Stomach (tissue), 9 donors: ENCODE measurements around the gene PYGO2. TPM values are rescaled to one million over a fixed set of nuclear protein-coding genes. Genes with fewer than 3 reads are reported as not detected.

Experiments used
- DNase-seq, 2 donors: peaks; one replicate each; pipeline versions ENCODE4 v3.0.0 to v3.0.0-alpha.2; 2013 to 2019
- H3K27ac ChIP-seq, 5 donors: fragments of 200-600 bp in 4 of 5; sonication (generic) in 4 of 5; one replicate each; pipeline ENCODE4 v1.5.1; 2013 to 2019; ENCODE audit warnings: mild to moderate bottlenecking in 1 of 5, moderate library complexity in 1 of 5
- H3K27me3 ChIP-seq, 3 donors: fragments of 200-600 bp; sonication (generic); one replicate each; pipeline ENCODE4 v1.5.1; 2017 to 2019; ENCODE audit warnings: mixed run types in 1 of 3
- H3K36me3 ChIP-seq, 4 donors: fragments of 200-600 bp; sonication (generic); 1 replicate in 3 of 4; 2 replicates in 1 of 4; pipeline ENCODE4 v1.5.1; 2016 to 2019
- H3K4me1 ChIP-seq, 4 donors: fragments of 200-600 bp; sonication (generic); one replicate each; pipeline ENCODE4 v1.5.1; 2016 to 2019
- H3K4me3 ChIP-seq, 4 donors: fragments of 200-600 bp; sonication (generic) in 3 of 4; one replicate each; pipeline ENCODE4 v1.5.1; 2016 to 2019; ENCODE audit warnings: mild to moderate bottlenecking in 1 of 4
- H3K9me3 ChIP-seq, 4 donors: fragments of 200-600 bp; sonication (generic); one replicate each; pipeline ENCODE4 v1.5.1; 2016 to 2019
- EP300 ChIP-seq: sonication (generic); formaldehyde crosslinking; IDR thresholded peaks from one replicate; pipeline ENCODE4 v1.6.1; 2017; ENCODE audit warnings: antibody characterized with exemption
- POLR2A ChIP-seq, 4 donors: fragments of 450-650 bp; IDR thresholded peaks; one replicate each; pipeline ENCODE4 v1.6.1; 2016; ENCODE audit warnings: antibody characterized with exemption in 4 of 4, control low read depth in 2 of 4, mild to moderate bottlenecking in 1 of 4, moderate library complexity in 1 of 4
- POLR2AphosphoS5 ChIP-seq, 3 donors: sonication (generic); formaldehyde crosslinking; IDR thresholded peaks; one replicate each; pipeline ENCODE4 v1.6.1; 2016; ENCODE audit warnings: antibody characterized with exemption in 3 of 3
- WGBS, 5 donors: extraction: QIAGEN DNeasy Blood & Tissue Kit in 3 of 5; methylation state at CpG; one replicate each; pipeline versions ENCODE4 v1.1.5 to v1.1.7; 2013 to 2018; 5-methylcytosine and 5-hydroxymethylcytosine counted together
- intact Hi-C: fragments of 100-400 bp; cut with DNase I; formaldehyde crosslinking; loops from one replicate; pipeline ENCODE4 v1.15.1; 2023; ENCODE audit warnings: low total_unique reads
- polyA plus RNA-seq, 3 donors: library from polyadenylated mRNA; stranded (reverse); fragments of 200-250 nt; gene quantifications; one replicate each; pipeline ENCODE4 v1.2.3, GENCODE V29; 2013
- total RNA-seq, 5 donors: library from RNA; depleted of rRNA; stranded (reverse); fragments of >200 nt; gene quantifications; one replicate each; pipeline versions ENCODE4 v1.1.0 to v1.2.3, GENCODE V29; 2014 to 2016
- TF ChIP-seq, protein P1 (sequence below), 7 experiments: fragments of 450-650 bp in 4 of 7; fragments of 200-600 bp in 3 of 7; sonication (generic) in 3 of 7; IDR thresholded peaks; one replicate each; pipeline ENCODE4 v1.5.1; 2016 to 2019; ENCODE audit warnings: antibody characterized with exemption in 7 of 7, control low read depth in 2 of 7, mild to moderate bottlenecking in 1 of 7
- donor health status: healthy with polysubstance abuse.
- donor health status: Bipolar disorder and iron deficiency.
- donor health status: healthy.

PYGO2 gene
- total and polyA plus RNA-seq, 8 donors, result 8.1 to 75.3 (median 19.7) TPM

- 31 to 50% (median 41%) methylated on average over 20 to 22 of the region's 22 CpGs for WGBS, 5 donors
- Histone ChIP-seq H3K36me3 (peaks cover 30 to 51% (median 44%) of the 10 kb centered on the region in 4 donors), H3K27ac (peak overlapping the region; percentile 82 to 100 (median 99)), H3K9me3 (no peaks in the 10 kb centered on the region), H3K27me3 (no peaks in the 10 kb centered on the region), H3K4me1 (peaks cover 41 to 76% (median 71%) of the 10 kb centered on the region in 4 donors), H3K4me3 (peak overlapping the region; percentile 42 to 64 (median 43))
- peak in 1 of 2 donors; percentile 57 for DNase-seq
- no peak for TF ChIP-seq POLR2AphosphoS5 (IDR thresholded peaks at IDR 0.05)
- intact Hi-C loops, result loop anchor here (10.0 kb wide), 1 partner anchor 45 kb away; no protein-coding TSS in a partner anchor
These were observed 8.4 kb upstream of the PYGO2 start for GRCh38 chr1:154969860-154970452.

DNA sequence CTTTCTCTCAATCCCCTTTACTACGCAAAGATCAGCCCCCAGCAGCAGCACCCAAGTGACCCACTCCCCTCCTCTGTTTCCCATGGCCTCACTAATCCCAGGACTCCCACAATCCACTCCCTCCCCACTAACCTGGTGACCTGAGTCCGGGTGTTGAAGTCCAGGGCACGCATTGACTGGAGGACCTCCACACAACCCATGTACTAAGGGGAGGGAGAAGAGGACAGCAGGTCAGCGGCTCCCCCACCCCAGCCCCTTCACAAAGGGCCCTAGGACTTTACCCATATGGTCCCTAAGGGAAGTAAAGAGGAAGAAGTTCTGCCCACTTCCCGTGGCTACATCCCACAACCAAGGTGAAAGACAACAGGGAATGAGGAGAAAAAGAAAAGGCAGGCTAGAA lies 7.7 kb upstream of the PYGO2 start:
- intact Hi-C loops, result loop anchor here (10.0 kb wide), 1 partner anchor 46 kb away; no protein-coding TSS in a partner anchor
- no peak for DNase-seq
- TF ChIP-seq, protein P1, sequence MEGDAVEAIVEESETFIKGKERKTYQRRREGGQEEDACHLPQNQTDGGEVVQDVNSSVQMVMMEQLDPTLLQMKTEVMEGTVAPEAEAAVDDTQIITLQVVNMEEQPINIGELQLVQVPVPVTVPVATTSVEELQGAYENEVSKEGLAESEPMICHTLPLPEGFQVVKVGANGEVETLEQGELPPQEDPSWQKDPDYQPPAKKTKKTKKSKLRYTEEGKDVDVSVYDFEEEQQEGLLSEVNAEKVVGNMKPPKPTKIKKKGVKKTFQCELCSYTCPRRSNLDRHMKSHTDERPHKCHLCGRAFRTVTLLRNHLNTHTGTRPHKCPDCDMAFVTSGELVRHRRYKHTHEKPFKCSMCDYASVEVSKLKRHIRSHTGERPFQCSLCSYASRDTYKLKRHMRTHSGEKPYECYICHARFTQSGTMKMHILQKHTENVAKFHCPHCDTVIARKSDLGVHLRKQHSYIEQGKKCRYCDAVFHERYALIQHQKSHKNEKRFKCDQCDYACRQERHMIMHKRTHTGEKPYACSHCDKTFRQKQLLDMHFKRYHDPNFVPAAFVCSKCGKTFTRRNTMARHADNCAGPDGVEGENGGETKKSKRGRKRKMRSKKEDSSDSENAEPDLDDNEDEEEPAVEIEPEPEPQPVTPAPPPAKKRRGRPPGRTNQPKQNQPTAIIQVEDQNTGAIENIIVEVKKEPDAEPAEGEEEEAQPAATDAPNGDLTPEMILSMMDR (IDR thresholded peaks at IDR 0.05), result no peak
- no peak for TF ChIP-seq EP300
- no peak for TF ChIP-seq POLR2AphosphoS5 (IDR thresholded peaks at IDR 0.05)
- no peak for TF ChIP-seq POLR2A (IDR thresholded peaks at IDR 0.05)
- H3K27me3 ChIP-seq, result no peaks in the 10 kb centered on the region
- WGBS, 5 donors, result 50 to 70% (median 61%) methylated on average over 5 of the region's 5 CpGs
- H3K9me3 ChIP-seq, result no peaks in the 10 kb centered on the region
- peak overlapping the region; percentile 12 to 100 (median 99) for H3K27ac ChIP-seq
- peaks cover 30 to 58% (median 51%) of the 10 kb centered on the region in 4 donors for H3K36me3 ChIP-seq
- peaks cover 41 to 80% (median 78%) of the 10 kb centered on the region in 4 donors for H3K4me1 ChIP-seq
- peak overlapping the region; percentile 42 to 64 (median 43) for H3K4me3 ChIP-seq

DNA sequence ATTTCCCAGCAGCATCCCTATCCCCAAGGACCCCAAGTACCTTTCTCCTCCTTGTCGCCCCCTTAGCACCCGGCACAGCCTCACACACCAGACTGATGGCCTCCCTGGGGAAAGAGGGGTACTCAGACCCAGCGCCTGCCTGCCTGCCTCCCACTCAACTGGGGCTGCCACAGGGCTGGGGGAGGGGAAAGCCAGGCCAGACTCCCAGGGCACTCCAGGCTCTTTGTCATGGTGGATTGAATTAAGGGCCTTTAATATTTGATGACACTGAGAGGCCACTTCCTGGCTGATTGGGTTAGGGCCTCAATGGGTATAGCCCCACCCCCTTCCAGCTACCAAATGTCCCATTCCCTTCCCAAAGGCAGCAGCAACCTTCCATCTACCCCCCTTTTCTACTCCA lies 7.1 kb upstream of the PYGO2 start:
- H3K4me1 ChIP-seq, result peaks cover 41 to 85% (median 80%) of the 10 kb centered on the region in 4 donors

DNA sequence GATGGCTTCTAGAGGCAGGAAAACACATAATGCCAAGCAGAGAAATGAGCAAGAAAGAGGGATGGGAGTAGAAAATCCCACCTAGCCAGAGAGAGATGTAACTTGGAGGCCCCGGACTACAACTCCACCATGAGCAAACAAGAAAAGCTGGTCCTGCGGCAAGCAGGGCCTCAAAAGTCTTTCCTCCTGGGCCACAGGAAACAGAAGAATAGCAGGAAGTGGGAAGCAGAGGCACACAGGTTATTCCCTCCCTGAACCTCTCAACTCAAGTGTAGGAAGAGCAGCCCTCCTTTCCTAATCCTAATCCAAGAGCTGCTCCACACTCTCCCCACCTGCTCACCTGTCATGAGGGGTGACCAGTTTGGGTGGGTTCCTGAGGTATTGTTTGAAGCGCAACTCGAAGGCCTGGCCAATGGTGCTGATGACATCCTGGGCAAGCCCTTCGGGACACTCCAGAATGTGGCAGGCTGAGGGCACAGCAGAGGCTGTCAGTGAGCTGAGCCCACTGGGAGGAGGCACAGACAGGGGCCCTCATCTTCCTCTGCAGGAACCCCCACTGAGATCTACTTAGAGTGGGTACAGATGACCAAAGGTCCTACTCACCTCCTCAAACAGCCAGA lies 5.9 kb upstream of the PYGO2 start:
- Histone ChIP-seq H3K4me1 (peaks cover 44 to 86% (median 81%) of the 10 kb centered on the region in 4 donors), H3K36me3 (peaks cover 37 to 74% (median 67%) of the 10 kb centered on the region in 4 donors), H3K4me3 (no peak overlapping the region), H3K27ac (peak overlapping the region in 4 of 5 donors; percentile 9 to 100 (median 98)), H3K27me3 (no peaks in the 10 kb centered on the region), H3K9me3 (no peaks in the 10 kb centered on the region)
- 56 to 70% (median 66%) methylated on average over 5 of the region's 5 CpGs for WGBS, 5 donors
- intact Hi-C loops, result loop anchor here (10.0 kb wide), 1 partner anchor 47 kb away; no protein-coding TSS in a partner anchor
- no peak for TF ChIP-seq POLR2A (IDR thresholded peaks at IDR 0.05)
- no peak for TF ChIP-seq POLR2AphosphoS5 (IDR thresholded peaks at IDR 0.05)
- TF ChIP-seq, protein P1 (IDR thresholded peaks at IDR 0.05), result no peak
- no peak for TF ChIP-seq EP300
- DNase-seq, result no peak

More for the DNA sequence above, 7.1 kb upstream of the PYGO2 start:
- TF ChIP-seq, protein P1 (IDR thresholded peaks at IDR 0.05), result no peak
- no peak for TF ChIP-seq POLR2A (IDR thresholded peaks at IDR 0.05)
- TF ChIP-seq EP300, result no peak
- no peak for TF ChIP-seq POLR2AphosphoS5 (IDR thresholded peaks at IDR 0.05)
- Histone ChIP-seq H3K27ac (peak overlapping the region; percentile 12 to 100 (median 99)), H3K4me3 (peak overlapping the region in 3 of 4 donors; percentile 42 to 64 (median 44)), H3K36me3 (peaks cover 34 to 63% (median 56%) of the 10 kb centered on the region in 4 donors), H3K9me3 (no peaks in the 10 kb centered on the region), H3K27me3 (no peaks in the 10 kb centered on the region)
- no peak for DNase-seq
- 82 to 97% (median 83%) methylated on average over 3 of the region's 3 CpGs for WGBS, 5 donors
- intact Hi-C loops, result loop anchor here (10.0 kb wide), 1 partner anchor 46 kb away; no protein-coding TSS in a partner anchor
